Gastrocnemius medialis (tissue), 4 donors: ENCODE data around the gene DAB2IP.

ENCODE experiments used
- CTCF ChIP-seq, 5 experiments: fragments of 450-650 bp in 3 of 5; fragments of 200-600 bp in 2 of 5; sonication (generic) in 2 of 5; IDR thresholded peaks in 4 of 5; conservative IDR thresholded peaks in 1 of 5; 1 replicate in 4 of 5; 2 replicates in 1 of 5; pipeline ENCODE4 v1.5.1; 2016 to 2019; ENCODE audit warnings: antibody characterized with exemption in 5 of 5, mild to moderate bottlenecking in 3 of 5, moderate library complexity in 3 of 5
- POLR2A ChIP-seq, 2 donors: fragments of 450-650 bp; IDR thresholded peaks; one replicate each; pipeline ENCODE4 v1.6.1; 2017; ENCODE audit warnings: antibody characterized with exemption in 2 of 2, mild to moderate bottlenecking in 2 of 2, moderate library complexity in 2 of 2

- TF ChIP-seq POLR2A (IDR thresholded peaks at IDR 0.05) = no peak
- no peak for TF ChIP-seq CTCF (IDR thresholded peaks at IDR 0.05 in 4 of 5, conservative IDR thresholded peaks at IDR 0.05 in 1 of 5)
These were observed 31.1 kb upstream of the DAB2IP start for GRCh38 chr9:121620325-121620673.
